IMR-90 (cell line): ENCODE measurements around the gene GRM4. TPM values are rescaled to one million over a fixed set of nuclear protein-coding genes. Genes with fewer than 3 reads are reported as not detected.

Experiments
- ATAC-seq: fragments of 200-7000 bp; cut with Tn5 transposase; 2 replicates; pipeline ENCODE4 v1.9.1; 2020; ENCODE audit warnings: low read depth, mild to moderate bottlenecking, moderate library complexity
- BruUV-seq: library from RNA; stranded (reverse); fragments of 400-500 nt; replicated peaks from 2 replicates; lab custom pipeline; 2021; lab: Mats Ljungman, UMichigan
- CTCF ChIA-PET: fragments of 300-600 bp; formaldehyde crosslinking; extraction: SDS; loops from one replicate; lab custom pipeline; 2021; ENCODE audit warnings: antibody characterized with exemption; lab: Yijun Ruan, JAX
- POLR2A ChIA-PET: fragments of 300-600 bp; sonication (Branson Sonifier 250); formaldehyde crosslinking; loops from one replicate; lab custom pipeline; 2022; ENCODE audit warnings: antibody characterized with exemption; ENCODE audit not compliant: unreplicated experiment; lab: Charles Lee
- DNase-seq: peaks from one replicate; pipeline ENCODE4 v3.0.0; 2013
- H2AFZ ChIP-seq: replicated peaks from 2 replicates; pipeline ENCODE3; 2013; ENCODE audit warnings: low read length, mild to moderate bottlenecking; ENCODE audit not compliant: poor library complexity
- H2AK5ac ChIP-seq: 2 replicates; pipeline ENCODE4 v1.6.1; 2013; ENCODE audit warnings: low read depth, low read length, inconsistent platforms
- H2AK9ac ChIP-seq: replicated peaks from 2 replicates; pipeline ENCODE3; 2013; ENCODE audit warnings: mild to moderate bottlenecking, low read depth, low read length, moderate library complexity; ENCODE audit not compliant: poor library complexity
- H2BK120ac ChIP-seq: 2 replicates; pipeline ENCODE4 v1.6.1; 2013; ENCODE audit warnings: low read depth, low read length, inconsistent platforms
- H2BK15ac ChIP-seq: 3 replicates; pipeline ENCODE4 v1.6.1; 2013; ENCODE audit warnings: low read depth, low read length, inconsistent platforms
- H2BK20ac ChIP-seq: 2 replicates; pipeline ENCODE4 v1.6.1; 2013; ENCODE audit warnings: low read depth, mild to moderate bottlenecking, inconsistent platforms, low read length, moderate library complexity
- H2BK5ac ChIP-seq: 2 replicates; pipeline ENCODE4 v1.6.1; 2013; ENCODE audit warnings: mild to moderate bottlenecking, low read depth, low read length, inconsistent platforms; ENCODE audit not compliant: poor library complexity, severe bottlenecking
- H3K14ac ChIP-seq: replicated peaks from 2 replicates; pipeline ENCODE4 v1.6.1; 2013; ENCODE audit warnings: low read depth, low read length, inconsistent platforms
- H3K18ac ChIP-seq: 2 replicates; pipeline ENCODE4 v1.6.1; 2013; ENCODE audit warnings: low read depth, low read length, control low read depth
- H3K23ac ChIP-seq: 2 replicates; pipeline ENCODE4 v1.6.1; 2013; ENCODE audit warnings: low read depth, low read length, inconsistent platforms
- H3K27ac ChIP-seq: 2 replicates; pipeline ENCODE4 v1.5.1; 2013; ENCODE audit warnings: mild to moderate bottlenecking, control low read depth, low read length; ENCODE audit not compliant: insufficient read depth
- H3K27me3 ChIP-seq: 2 replicates; pipeline ENCODE4 v1.6.1; 2013; ENCODE audit warnings: low read length; ENCODE audit not compliant: control insufficient read depth, insufficient read depth
- H3K36me3 ChIP-seq: 2 replicates; pipeline ENCODE4 v1.6.1; 2013; ENCODE audit warnings: low read length, mixed read lengths; ENCODE audit not compliant: control insufficient read depth, insufficient read depth
- H3K4ac ChIP-seq: 2 replicates; pipeline ENCODE4 v1.6.1; 2013; ENCODE audit warnings: low read depth, low read length, inconsistent platforms
- H3K4me1 ChIP-seq: 2 replicates; pipeline ENCODE4 v1.6.1; 2013; ENCODE audit warnings: low read length, mixed read lengths; ENCODE audit not compliant: control insufficient read depth, insufficient read depth
- H3K4me2 ChIP-seq: 2 replicates; pipeline ENCODE4 v1.6.1; 2013; ENCODE audit warnings: low read depth, mild to moderate bottlenecking, control low read depth, low read length, moderate library complexity
- H3K4me3 ChIP-seq: 2 replicates; pipeline ENCODE4 v1.5.1; 2013; ENCODE audit warnings: low read depth, mild to moderate bottlenecking, control low read depth, low read length, moderate library complexity; ENCODE audit not compliant: insufficient read depth
- H3K56ac ChIP-seq: 2 replicates; pipeline ENCODE4 v1.6.1; 2013; ENCODE audit warnings: low read length, inconsistent platforms; ENCODE audit not compliant: insufficient read depth; ENCODE audit errors: extremely low read depth
- H3K79me1 ChIP-seq, 2 experiments: 2 replicates each; pipeline ENCODE4 v1.6.1; 2013; ENCODE audit warnings: low read length in 2 of 2, inconsistent platforms in 1 of 2, low read depth in 1 of 2
- H3K9ac ChIP-seq: 2 replicates; pipeline ENCODE4 v1.6.1; 2013; ENCODE audit warnings: low read depth, low read length, control low read depth
- H3K9me1 ChIP-seq: 2 replicates; pipeline ENCODE4 v1.6.1; 2013; ENCODE audit warnings: low read length, inconsistent platforms; ENCODE audit not compliant: insufficient read depth
- H3K9me3 ChIP-seq: 2 replicates; pipeline ENCODE4 v1.6.1; 2013; ENCODE audit warnings: low read length; ENCODE audit not compliant: control insufficient read depth, insufficient read depth
- H4K20me1 ChIP-seq: 2 replicates; pipeline ENCODE4 v1.6.1; 2013; ENCODE audit warnings: low read length, inconsistent platforms; ENCODE audit not compliant: insufficient read depth
- H4K5ac ChIP-seq: 2 replicates; pipeline ENCODE4 v1.6.1; 2013; ENCODE audit warnings: mild to moderate bottlenecking, low read depth, low read length, control low read depth
- H4K8ac ChIP-seq, 2 experiments: 2 replicates each; pipeline ENCODE4 v1.6.1; 2013; ENCODE audit warnings: low read depth in 2 of 2, low read length in 2 of 2, control low read depth in 1 of 2, inconsistent platforms in 1 of 2
- H4K91ac ChIP-seq: 2 replicates; pipeline ENCODE4 v1.6.1; 2013; ENCODE audit warnings: low read depth, low read length, inconsistent platforms; ENCODE audit not compliant: insufficient read depth
- BHLHE40 ChIP-seq: fragments of 150-350 bp; IDR thresholded peaks from 2 replicates; pipeline ENCODE4 v1.6.1; 2016; ENCODE audit warnings: mild to moderate bottlenecking, low read depth, low read length
- CHD1 ChIP-seq: IDR thresholded peaks from 2 replicates; pipeline ENCODE4 v1.6.1; 2012; ENCODE audit warnings: low read depth, low read length, improper control_type of control experiment
- FOS ChIP-seq: fragments of 150-350 bp; IDR thresholded peaks from 2 replicates; pipeline ENCODE4 v1.6.1; 2016; ENCODE audit warnings: low read depth, low read length
- MAFK ChIP-seq: IDR thresholded peaks from 2 replicates; pipeline ENCODE4 v1.6.1; 2012; ENCODE audit warnings: low read depth, low read length, improper control_type of control experiment
- MAZ ChIP-seq: IDR thresholded peaks from 2 replicates; pipeline ENCODE4 v1.6.1; 2012; ENCODE audit warnings: low read depth, mild to moderate bottlenecking, low read length, improper control_type of control experiment, moderate library complexity, borderline replicate concordance
- MXI1 ChIP-seq: IDR thresholded peaks from 2 replicates; pipeline ENCODE4 v1.6.1; 2012; ENCODE audit warnings: low read depth, mild to moderate bottlenecking, low read length, moderate library complexity, borderline replicate concordance
- NFE2L2 ChIP-seq: fragments of 150-350 bp; IDR thresholded peaks from 2 replicates; pipeline ENCODE4 v1.6.1; 2016; ENCODE audit warnings: low read depth, mild to moderate bottlenecking, low read length
- POLR2A ChIP-seq: IDR thresholded peaks from 2 replicates; pipeline ENCODE4 v1.6.1; 2012; ENCODE audit warnings: mild to moderate bottlenecking, low read depth, low read length
- RAD21 ChIP-seq: IDR thresholded peaks from 2 replicates; pipeline ENCODE4 v1.6.1; 2012; ENCODE audit warnings: low read length, improper control_type of control experiment
- RCOR1 ChIP-seq: IDR thresholded peaks from 2 replicates; pipeline ENCODE4 v1.6.1; 2012; ENCODE audit warnings: mild to moderate bottlenecking, low read length, improper control_type of control experiment; ENCODE audit not compliant: insufficient replicate concordance
- RFX5 ChIP-seq: IDR thresholded peaks from 2 replicates; pipeline ENCODE4 v1.8.0; 2012; ENCODE audit warnings: low read depth, mild to moderate bottlenecking, low read length, moderate library complexity
- SMC3 ChIP-seq: fragments of 150-350 bp; IDR thresholded peaks from 2 replicates; pipeline ENCODE4 v1.6.1; 2016; ENCODE audit warnings: low read depth, mild to moderate bottlenecking, antibody characterized with exemption, low read length, moderate library complexity
- WGBS, 2 experiments: methylation state at CpG; one replicate each; pipeline versions ENCODE4 v1.1.5 to v1.1.7; 2013; ENCODE audit warnings: missing lambda C conversion rate in 2 of 2; ENCODE audit not compliant: insufficient read length in 1 of 2; ENCODE audit errors: extremely low coverage in 2 of 2; 5-methylcytosine and 5-hydroxymethylcytosine counted together
- dilution Hi-C: fragments of 300-500 bp; cut with HindIII; formaldehyde crosslinking; loops from one replicate; pipeline ENCODE4 v1.14.3; 2018; ENCODE audit warnings: low sequenced_read_pairs; ENCODE audit not compliant: unreplicated experiment
- in situ Hi-C: fragments of 300-500 bp; cut with MboI; formaldehyde crosslinking; loops from 3 replicates; pipeline ENCODE4 v1.14.3; 2019; ENCODE audit warnings: low sequenced_read_pairs, inconsistent platforms, mixed read lengths
- intact Hi-C: fragments of 100-400 bp; cut with micrococcal nuclease; formaldehyde crosslinking; loops from 2 replicates; pipeline ENCODE4 v1.10.0; 2022
- polyA plus RNA-seq, 3 experiments: library from polyadenylated mRNA; depleted of rRNA; stranded (reverse); fragments of >200 nt; gene quantifications; 2 replicates each; pipeline ENCODE4 v1.2.3, GENCODE V29; 2012; ENCODE audit warnings: low replicate concordance in 1 of 3
- total RNA-seq: library from RNA; depleted of rRNA; stranded (reverse); fragments of >200 nt; gene quantifications from 2 replicates; pipeline ENCODE4 v1.2.3, GENCODE V29; 2012
- TF ChIP-seq, protein P1 (sequence below): fragments of 150-350 bp; IDR thresholded peaks from 2 replicates; pipeline ENCODE4 v1.6.1; 2017; ENCODE audit warnings: mild to moderate bottlenecking, antibody characterized with exemption, low read length, low read depth
- TF ChIP-seq, protein P2 (sequence below): conservative IDR thresholded peaks from 2 replicates; pipeline ENCODE4 v1.5.1; 2012; ENCODE audit warnings: mild to moderate bottlenecking, low read depth, low read length, improper control_type of control experiment
- TF ChIP-seq, protein P3 (sequence below): fragments of 150-350 bp; IDR thresholded peaks from 2 replicates; pipeline ENCODE4 v1.6.1; 2016; ENCODE audit warnings: low read depth, mild to moderate bottlenecking, low read length, moderate library complexity, borderline replicate concordance

The GRM4 gene
- total and polyA plus RNA-seq, 2 of the 4 experiments (the other 2 are of a cell fraction): 0.02 TPM; not detected in 1

DNA sequence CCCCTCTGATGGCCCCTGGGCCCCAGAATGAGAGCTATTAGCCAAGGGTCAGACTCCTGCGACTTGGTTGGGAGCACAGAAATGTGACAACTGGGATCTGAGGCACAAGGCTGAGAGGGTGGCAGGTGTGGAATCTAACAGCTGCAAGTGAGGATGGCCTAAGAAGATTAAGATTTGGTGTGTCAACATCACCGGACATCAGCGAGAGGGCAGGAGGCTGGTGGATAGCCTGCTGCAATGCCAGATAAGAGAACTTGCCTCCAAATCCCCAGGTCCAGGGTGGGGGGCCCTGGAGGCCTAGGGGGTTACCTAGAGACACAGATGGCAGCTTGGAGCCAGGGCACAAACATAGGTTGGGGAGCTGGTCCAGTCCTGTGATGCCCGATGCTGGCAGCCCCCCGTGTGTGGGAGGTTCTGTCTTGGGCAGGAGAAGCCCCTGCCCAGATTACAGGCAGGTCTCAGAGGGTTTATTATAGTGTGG lies 155.8 kb downstream of the GRM4 start:
- no peak for TF ChIP-seq RAD21
- TF ChIP-seq, protein P1, sequence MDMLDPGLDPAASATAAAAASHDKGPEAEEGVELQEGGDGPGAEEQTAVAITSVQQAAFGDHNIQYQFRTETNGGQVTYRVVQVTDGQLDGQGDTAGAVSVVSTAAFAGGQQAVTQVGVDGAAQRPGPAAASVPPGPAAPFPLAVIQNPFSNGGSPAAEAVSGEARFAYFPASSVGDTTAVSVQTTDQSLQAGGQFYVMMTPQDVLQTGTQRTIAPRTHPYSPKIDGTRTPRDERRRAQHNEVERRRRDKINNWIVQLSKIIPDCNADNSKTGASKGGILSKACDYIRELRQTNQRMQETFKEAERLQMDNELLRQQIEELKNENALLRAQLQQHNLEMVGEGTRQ: no peak
- TF ChIP-seq, protein P2, sequence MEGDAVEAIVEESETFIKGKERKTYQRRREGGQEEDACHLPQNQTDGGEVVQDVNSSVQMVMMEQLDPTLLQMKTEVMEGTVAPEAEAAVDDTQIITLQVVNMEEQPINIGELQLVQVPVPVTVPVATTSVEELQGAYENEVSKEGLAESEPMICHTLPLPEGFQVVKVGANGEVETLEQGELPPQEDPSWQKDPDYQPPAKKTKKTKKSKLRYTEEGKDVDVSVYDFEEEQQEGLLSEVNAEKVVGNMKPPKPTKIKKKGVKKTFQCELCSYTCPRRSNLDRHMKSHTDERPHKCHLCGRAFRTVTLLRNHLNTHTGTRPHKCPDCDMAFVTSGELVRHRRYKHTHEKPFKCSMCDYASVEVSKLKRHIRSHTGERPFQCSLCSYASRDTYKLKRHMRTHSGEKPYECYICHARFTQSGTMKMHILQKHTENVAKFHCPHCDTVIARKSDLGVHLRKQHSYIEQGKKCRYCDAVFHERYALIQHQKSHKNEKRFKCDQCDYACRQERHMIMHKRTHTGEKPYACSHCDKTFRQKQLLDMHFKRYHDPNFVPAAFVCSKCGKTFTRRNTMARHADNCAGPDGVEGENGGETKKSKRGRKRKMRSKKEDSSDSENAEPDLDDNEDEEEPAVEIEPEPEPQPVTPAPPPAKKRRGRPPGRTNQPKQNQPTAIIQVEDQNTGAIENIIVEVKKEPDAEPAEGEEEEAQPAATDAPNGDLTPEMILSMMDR: no peak
- TF ChIP-seq BHLHE40: no peak
- TF ChIP-seq MAFK: no peak
- TF ChIP-seq RCOR1: no peak
- no peak for TF ChIP-seq RFX5
- no peak for TF ChIP-seq SMC3
- no peak for TF ChIP-seq FOS
- TF ChIP-seq, protein P3, sequence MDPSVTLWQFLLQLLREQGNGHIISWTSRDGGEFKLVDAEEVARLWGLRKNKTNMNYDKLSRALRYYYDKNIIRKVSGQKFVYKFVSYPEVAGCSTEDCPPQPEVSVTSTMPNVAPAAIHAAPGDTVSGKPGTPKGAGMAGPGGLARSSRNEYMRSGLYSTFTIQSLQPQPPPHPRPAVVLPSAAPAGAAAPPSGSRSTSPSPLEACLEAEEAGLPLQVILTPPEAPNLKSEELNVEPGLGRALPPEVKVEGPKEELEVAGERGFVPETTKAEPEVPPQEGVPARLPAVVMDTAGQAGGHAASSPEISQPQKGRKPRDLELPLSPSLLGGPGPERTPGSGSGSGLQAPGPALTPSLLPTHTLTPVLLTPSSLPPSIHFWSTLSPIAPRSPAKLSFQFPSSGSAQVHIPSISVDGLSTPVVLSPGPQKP: no peak
- TF ChIP-seq MAZ: no peak
- TF ChIP-seq NFE2L2: no peak
- TF ChIP-seq POLR2A: no peak
- TF ChIP-seq CHD1: no peak
- no peak for TF ChIP-seq MXI1
- in situ Hi-C loops: no loop called here
- 36% methylated on average over 2 of the region's 5 CpGs; no CpG with 5 or more reads in 1 of the 2 experiments for WGBS, 2 experiments
- ChIA-PET POLR2A (no interaction called here), CTCF (no interaction called here)
- Histone ChIP-seq H3K14ac (no peak overlapping the region), H2AK9ac (no peak overlapping the region), H4K20me1 (no peaks in the 10 kb centered on the region), H2BK20ac (no peak overlapping the region), H3K4me2 (no peak overlapping the region), H3K4me3 (no peak overlapping the region), H3K27ac (no peak overlapping the region), H3K56ac (no peak overlapping the region), H3K9ac (no peak overlapping the region), H3K23ac (no peak overlapping the region), H2AK5ac (no peak overlapping the region), H3K79me1 (no peaks in the 10 kb centered on the region), H2BK5ac (no peak overlapping the region), H4K5ac (no peak overlapping the region), H3K27me3 (peaks cover 35% of the 10 kb centered on the region), H3K9me3 (no peaks in the 10 kb centered on the region), H2BK120ac (no peak overlapping the region), H2BK15ac (no peak overlapping the region), H3K36me3 (no peaks in the 10 kb centered on the region), H3K4me1 (no peaks in the 10 kb centered on the region), H3K9me1 (no peaks in the 10 kb centered on the region), H3K18ac (no peak overlapping the region), H3K4ac (no peak overlapping the region), H4K8ac (no peak overlapping the region), H2AFZ (no peak overlapping the region), H4K91ac (no peak overlapping the region)
- no TSS peak for BruUV-seq
- intact Hi-C loops: no loop called here
- no peak for DNase-seq
- dilution Hi-C loops: no loop called here
- ATAC-seq: no peak
